ENCODE results near the gene MAN2B2.

DNA sequence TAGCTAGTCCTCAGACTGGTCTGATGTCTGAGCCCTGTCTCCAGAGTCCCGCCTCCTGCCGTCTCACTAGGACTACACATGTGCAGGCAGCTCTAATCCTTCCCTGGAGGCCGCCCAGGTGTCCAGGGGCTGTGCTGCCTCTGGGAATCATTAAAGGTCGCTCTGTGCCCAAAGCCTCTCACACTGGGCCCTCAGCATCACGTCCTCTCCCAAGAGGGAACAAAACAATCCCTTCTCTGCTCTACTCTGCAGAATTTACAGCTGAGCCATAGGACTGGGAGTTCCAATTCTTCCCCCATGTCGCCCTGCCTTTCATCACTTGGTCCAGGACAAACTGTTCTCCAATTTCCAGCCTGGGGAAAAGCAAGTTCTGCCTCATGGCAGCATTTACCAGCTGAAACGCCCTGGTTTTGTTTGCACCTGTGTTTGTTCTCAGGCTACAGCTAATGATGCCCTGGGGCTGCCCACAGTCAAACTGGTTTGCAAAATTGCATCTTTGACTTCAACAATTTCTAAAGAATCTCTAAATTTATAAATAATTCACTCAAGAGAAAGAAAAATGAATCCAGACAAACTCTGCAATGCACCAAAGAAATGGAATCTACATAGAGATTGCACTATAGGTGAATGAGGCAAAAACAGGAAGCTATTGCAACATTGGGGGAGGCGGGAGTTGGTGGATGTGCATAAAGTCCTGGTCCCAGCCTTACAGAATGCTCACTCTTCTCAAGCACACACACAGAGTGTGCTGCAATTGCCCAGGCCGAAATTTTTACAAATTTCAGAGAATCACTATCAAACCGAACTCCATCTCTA, 58.3 kb downstream of the MAN2B2 start:
- TF ChIP-seq POLR2AphosphoS5 (IDR thresholded peaks at IDR 0.05; ENCODE audit: low read depth, low read length) (no peak), POLR2A (IDR thresholded peaks at IDR 0.05; ENCODE audit: low read depth, low read length) (no peak), POU2F2 (IDR thresholded peaks at IDR 0.05; ENCODE audit: low read depth, low read length) (no peak), PAX5 (IDR thresholded peaks at IDR 0.05; ENCODE audit: insufficient read depth, low read length, severe bottlenecking) (no peak), TAF1 (IDR thresholded peaks at IDR 0.05; ENCODE audit: low read depth, low read length) (no peak), SPI1 (IDR thresholded peaks at IDR 0.05; ENCODE audit: low read depth, low read length) (no peak)
